Esophagus squamous epithelium (tissue), 4 donors: ENCODE measurements around the gene CTDP1.

Source experiments
- CTCF ChIP-seq, 6 experiments: fragments of 450-650 bp in 4 of 6; fragments of 200-600 bp in 2 of 6; sonication (generic) in 2 of 6; IDR thresholded peaks; one replicate each; pipeline ENCODE4 v1.5.1; 2016 to 2019; ENCODE audit warnings: antibody characterized with exemption in 6 of 6, mild to moderate bottlenecking in 4 of 6, moderate library complexity in 4 of 6
- POLR2A ChIP-seq, 4 donors: fragments of 450-650 bp; IDR thresholded peaks; one replicate each; pipeline ENCODE4 v1.6.1; 2017; ENCODE audit warnings: antibody characterized with exemption in 4 of 4, mild to moderate bottlenecking in 4 of 4, moderate library complexity in 3 of 4

- TF ChIP-seq CTCF (IDR thresholded peaks at IDR 0.05) = no peak
- TF ChIP-seq POLR2A (IDR thresholded peaks at IDR 0.05) = no peak
Measured at GRCh38 chr18:79775441-79776221, 96.0 kb downstream of the CTDP1 start.
